Right lobe of liver (tissue), 6 donors: ENCODE data around the gene MSMO1. TPM values are rescaled to one million over a fixed set of nuclear protein-coding genes. Genes with fewer than 3 reads are reported as not detected.

Source experiments
- ATAC-seq, 4 donors: fragments of 200-7000 bp; cut with Tn5 transposase; one replicate each; pipeline ENCODE4 v1.9.1; 2020; ENCODE audit warnings: mild to moderate bottlenecking in 4 of 4, moderate library complexity in 4 of 4
- DNase-seq, 3 donors: peaks; one replicate each; pipeline ENCODE4 v3.0.0-alpha.2; 2020
- H3K27ac ChIP-seq, 3 donors: fragments of 200-600 bp; one replicate each; pipeline ENCODE4 v1.8.0; 2022
- H3K27me3 ChIP-seq, 2 donors: fragments of 200-600 bp; one replicate each; pipeline ENCODE4 v1.8.0; 2022
- H3K36me3 ChIP-seq, 4 donors: fragments of 200-600 bp; sonication (generic) in 1 of 4; one replicate each; pipeline versions ENCODE4 v1.5.1 to v1.8.0; 2017 to 2022; ENCODE audit warnings: control low read depth in 1 of 4
- H3K4me1 ChIP-seq, 4 donors: fragments of 200-600 bp; sonication (generic) in 1 of 4; one replicate each; pipeline versions ENCODE4 v1.5.1 to v1.8.0; 2017 to 2022; ENCODE audit warnings: control low read depth in 1 of 4
- H3K4me3 ChIP-seq, 3 donors: fragments of 200-600 bp; one replicate each; pipeline ENCODE4 v1.8.0; 2022
- H3K9me3 ChIP-seq, 4 donors: fragments of 200-600 bp; sonication (generic) in 1 of 4; one replicate each; pipeline versions ENCODE4 v1.5.1 to v1.8.0; 2017 to 2022; ENCODE audit warnings: control low read depth in 1 of 4
- POLR2A ChIP-seq: fragments of 450-650 bp; IDR thresholded peaks from one replicate; pipeline ENCODE4 v1.6.1; 2017; ENCODE audit warnings: antibody characterized with exemption, mild to moderate bottlenecking
- WGBS: methylation state at CpG from one replicate; pipeline ENCODE4 v1.1.6; 2018; ENCODE audit warnings: low coverage, low lambda C conversion rate; ENCODE audit not compliant: insufficient coverage; ENCODE audit errors: missing lambda C conversion rate; 5-methylcytosine and 5-hydroxymethylcytosine counted together
- intact Hi-C, 2 donors: fragments of 100-400 bp; cut with DNase I; formaldehyde crosslinking; loops; one replicate each; pipeline versions ENCODE4 v1.11.2 to v1.14.1; 2022
- total RNA-seq, 6 experiments: library from RNA; depleted of rRNA in 2 of 6; stranded (reverse); fragments of >200 nt in 2 of 6; fragmentation: NEBNext Ultra II Directional in 3 of 6; extraction: Animal tissue kit (Norgen Biotek cat#: 25700) in 3 of 6; gene quantifications; one replicate each; pipeline versions ENCODE4 v1.1.0 to v1.2.4, GENCODE V29; 2016 to 2023
- TF ChIP-seq, protein P1 (sequence below), 4 donors: fragments of 200-600 bp in 3 of 4; fragments of 450-650 bp in 1 of 4; IDR thresholded peaks; one replicate each; pipeline versions ENCODE4 v1.5.1 to v1.8.0; 2016 to 2022; ENCODE audit warnings: antibody characterized with exemption in 4 of 4, mild to moderate bottlenecking in 2 of 4
- donor health status: DM: no; HTN: yes; CAD: no.
- donor health status: DM: no; HTN: no; CAD: no.
- donor health status: DM: no; HTN: no; CAD: no.
- donor health status: DM: no; HTN: yes; CAD: no.
- donor health status: DM: no; HTN: yes; CAD: no.

The MSMO1 gene
- total RNA-seq, 6 experiments from 2014 or later = 81.8 to 368 (median 122) TPM

DNA sequence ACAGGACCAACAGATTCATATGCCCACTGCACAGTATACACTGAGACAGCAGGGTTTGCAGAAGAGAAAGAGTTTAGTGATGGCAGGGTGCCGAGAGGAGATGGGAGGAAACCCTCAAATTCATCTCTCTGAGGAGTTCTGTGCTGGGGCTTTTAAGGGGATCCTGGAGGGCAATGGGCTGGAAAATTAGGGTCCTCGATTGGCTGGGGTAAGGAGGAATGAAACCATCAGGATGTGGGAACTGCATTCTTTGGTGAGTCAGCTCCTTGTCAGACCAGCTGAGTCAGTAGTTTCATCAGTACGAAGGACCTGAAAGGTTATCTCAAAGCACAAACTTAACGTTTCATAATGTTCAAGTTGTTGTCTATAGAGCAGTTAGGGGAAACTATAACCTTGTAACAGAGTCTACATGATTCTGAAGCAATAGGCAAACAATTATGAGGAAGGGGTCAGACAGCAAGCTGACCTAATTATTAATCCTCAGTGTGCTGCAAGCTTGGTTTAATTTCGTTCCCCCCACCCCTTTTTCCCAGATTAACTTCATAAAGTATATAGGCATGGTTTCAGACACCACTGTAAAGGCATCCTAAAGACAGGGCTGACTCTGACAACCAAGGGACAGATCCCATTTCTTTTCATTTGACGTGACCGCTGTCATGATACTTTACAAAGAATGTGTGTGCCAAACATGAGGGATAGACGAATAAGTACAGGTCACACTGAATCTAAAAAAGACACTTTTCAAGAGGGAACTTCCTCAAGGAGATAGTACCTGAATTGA lies 1.5 kb upstream of the MSMO1 start:
- TF ChIP-seq, protein P1, sequence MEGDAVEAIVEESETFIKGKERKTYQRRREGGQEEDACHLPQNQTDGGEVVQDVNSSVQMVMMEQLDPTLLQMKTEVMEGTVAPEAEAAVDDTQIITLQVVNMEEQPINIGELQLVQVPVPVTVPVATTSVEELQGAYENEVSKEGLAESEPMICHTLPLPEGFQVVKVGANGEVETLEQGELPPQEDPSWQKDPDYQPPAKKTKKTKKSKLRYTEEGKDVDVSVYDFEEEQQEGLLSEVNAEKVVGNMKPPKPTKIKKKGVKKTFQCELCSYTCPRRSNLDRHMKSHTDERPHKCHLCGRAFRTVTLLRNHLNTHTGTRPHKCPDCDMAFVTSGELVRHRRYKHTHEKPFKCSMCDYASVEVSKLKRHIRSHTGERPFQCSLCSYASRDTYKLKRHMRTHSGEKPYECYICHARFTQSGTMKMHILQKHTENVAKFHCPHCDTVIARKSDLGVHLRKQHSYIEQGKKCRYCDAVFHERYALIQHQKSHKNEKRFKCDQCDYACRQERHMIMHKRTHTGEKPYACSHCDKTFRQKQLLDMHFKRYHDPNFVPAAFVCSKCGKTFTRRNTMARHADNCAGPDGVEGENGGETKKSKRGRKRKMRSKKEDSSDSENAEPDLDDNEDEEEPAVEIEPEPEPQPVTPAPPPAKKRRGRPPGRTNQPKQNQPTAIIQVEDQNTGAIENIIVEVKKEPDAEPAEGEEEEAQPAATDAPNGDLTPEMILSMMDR (IDR thresholded peaks at IDR 0.05) = no peak
- TF ChIP-seq POLR2A = no peak
- peak in 1 of 4 donors; percentile 3 for ATAC-seq
- H3K9me3 ChIP-seq = no peaks in the 10 kb centered on the region
- peaks cover 0 to 11% (median 0%) of the 10 kb centered on the region in 4 donors for H3K4me1 ChIP-seq
- H3K36me3 ChIP-seq = peaks cover 0 to 5% (median 0%) of the 10 kb centered on the region in 4 donors
- 23% methylated on average over 8 of the region's 8 CpGs for WGBS
- intact Hi-C loops = no loop called here
- H3K27ac ChIP-seq = peak overlapping the region; percentile 83 to 94 (median 94)
- no peaks in the 10 kb centered on the region for H3K27me3 ChIP-seq
- H3K4me3 ChIP-seq = peak overlapping the region; percentile 49 to 93 (median 86)
- no peak for DNase-seq

- WGBS = under 1% methylated on average over 14 of the region's 14 CpGs
- H3K27ac ChIP-seq = peak overlapping the region; percentile 83 to 94 (median 94)
- H3K36me3 ChIP-seq = peaks cover 0 to 5% (median 0%) of the 10 kb centered on the region in 4 donors
- H3K4me3 ChIP-seq = peak overlapping the region; percentile 49 to 93 (median 86)
- H3K27me3 ChIP-seq = no peaks in the 10 kb centered on the region
- TF ChIP-seq POLR2A = no peak
- TF ChIP-seq, protein P1 (IDR thresholded peaks at IDR 0.05) = no peak
- intact Hi-C loops = no loop called here
- peaks cover 0 to 11% (median 0%) of the 10 kb centered on the region in 4 donors for H3K4me1 ChIP-seq
- no peaks in the 10 kb centered on the region for H3K9me3 ChIP-seq
- peak; percentile 54 to 66 (median 56) for ATAC-seq
- DNase-seq = peak; percentile 61 to 83 (median 78)
These were observed 648 bp upstream of the MSMO1 start for GRCh38 chr4:165326831-165327210.

DNA sequence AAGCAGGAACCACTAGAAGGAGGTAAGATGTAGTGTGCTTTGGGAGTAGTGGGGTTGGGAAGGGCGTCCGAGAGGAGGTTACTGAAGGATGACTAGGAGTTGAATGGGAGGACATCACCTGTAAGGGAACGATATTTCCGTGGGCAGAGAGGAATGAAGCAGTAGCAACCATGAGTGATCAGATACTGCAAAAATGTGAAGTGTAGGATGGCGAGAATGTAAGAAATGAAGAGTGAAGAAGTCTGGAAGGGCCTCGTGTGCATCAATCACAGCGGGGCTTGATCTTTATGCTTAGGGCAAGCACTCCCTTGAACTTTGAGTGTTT lies 594 bp downstream of the MSMO1 start:
- WGBS = under 1% methylated on average over 7 of the region's 7 CpGs
- peak overlapping the region; percentile 69 to 93 (median 86) for H3K4me3 ChIP-seq
- no peak for DNase-seq
- TF ChIP-seq POLR2A = no peak
- TF ChIP-seq, protein P1 (IDR thresholded peaks at IDR 0.05) = no peak
- intact Hi-C loops = no loop called here
- H3K36me3 ChIP-seq = peaks cover 0 to under 1% (median 0%) of the 10 kb centered on the region in 4 donors
- H3K4me1 ChIP-seq = peaks cover 0 to 18% (median 3%) of the 10 kb centered on the region in 4 donors
- peak overlapping the region; percentile 93 to 98 (median 96) for H3K27ac ChIP-seq
- no peaks in the 10 kb centered on the region for H3K27me3 ChIP-seq
- H3K9me3 ChIP-seq = no peaks in the 10 kb centered on the region
- no peak for ATAC-seq

DNA sequence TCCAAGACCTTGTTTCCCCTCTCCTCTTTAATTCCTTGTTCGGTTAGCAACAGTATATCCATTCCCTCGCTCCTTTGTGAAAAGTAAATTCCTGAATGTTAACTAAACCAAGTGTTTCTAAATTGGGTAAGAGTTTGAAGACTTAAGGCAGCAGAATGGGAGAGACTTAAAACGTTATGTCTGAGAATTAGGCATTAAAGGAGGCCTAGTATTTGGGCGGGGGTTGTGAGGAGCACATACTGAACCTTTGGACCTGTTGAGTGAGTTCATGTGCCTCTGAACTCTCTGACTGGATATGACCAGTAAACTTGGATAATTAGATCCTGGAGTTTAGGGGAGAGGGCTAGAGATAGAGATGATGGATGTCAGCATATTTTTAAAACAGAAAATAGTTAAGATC lies 1.2 kb downstream of the MSMO1 start:
- Histone ChIP-seq H3K4me1 (peaks cover 0 to 24% (median 3%) of the 10 kb centered on the region in 4 donors), H3K27ac (peak overlapping the region; percentile 93 to 98 (median 96)), H3K9me3 (no peaks in the 10 kb centered on the region), H3K4me3 (peak overlapping the region; percentile 69 to 93 (median 86)), H3K27me3 (no peaks in the 10 kb centered on the region), H3K36me3 (peaks cover 0 to 7% (median 0%) of the 10 kb centered on the region in 4 donors)
- 14% methylated on average over 4 of the region's 4 CpGs for WGBS
- peak in 1 of 3 donors; percentile 64 for DNase-seq
- ATAC-seq = peak; percentile 27 to 46 (median 35)
- TF ChIP-seq, protein P1 (IDR thresholded peaks at IDR 0.05) = no peak
- TF ChIP-seq POLR2A = peak; percentile 24
- intact Hi-C loops = no loop called here
